ENCODE results near the gene GPC2. TPM values are rescaled to one million over a fixed set of nuclear protein-coding genes. Genes with fewer than 3 reads are reported as not detected.

Gene GPC2
- total RNA-seq, 4 donors from 2014 or later = 0.57 to 1.4 (median 0.83) TPM; not detected in 1

DNA sequence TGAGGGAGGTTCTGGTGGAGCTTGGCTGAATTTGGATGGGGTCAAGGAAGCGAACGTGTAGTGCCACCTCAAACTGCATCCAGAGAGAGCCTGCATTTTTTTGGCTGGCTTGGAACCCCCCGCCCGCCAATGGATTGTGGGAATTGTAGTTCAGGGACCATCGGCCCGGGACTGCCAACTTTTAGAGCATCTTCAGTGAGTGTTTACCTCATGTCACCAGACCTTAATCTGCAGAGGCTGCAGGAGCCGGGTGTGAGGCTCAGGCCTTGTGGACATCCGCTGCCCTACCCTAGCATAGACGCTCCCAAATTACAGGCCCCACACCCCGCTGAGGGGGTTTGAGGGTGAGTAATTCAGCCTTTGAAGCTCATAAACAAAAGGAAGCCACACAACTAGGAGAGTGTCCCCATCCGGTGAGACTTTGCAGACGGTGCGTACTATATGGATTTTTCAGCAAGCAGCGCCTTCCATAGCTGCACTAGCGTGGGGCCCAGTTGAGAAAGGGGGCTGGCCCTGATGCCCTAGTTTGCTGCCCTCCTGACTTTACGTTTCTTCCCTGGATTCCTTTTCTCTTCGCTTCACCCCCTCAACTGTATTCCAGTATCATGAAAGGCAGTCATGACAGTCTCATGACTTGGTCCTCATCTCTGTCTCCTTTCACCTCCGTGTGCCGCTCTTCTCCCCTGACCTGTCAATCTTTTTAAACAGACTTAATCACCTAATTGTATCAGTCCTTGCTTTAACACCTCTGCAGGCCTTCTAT, 57.0 kb downstream of the GPC2 start:
- TF ChIP-seq, protein P1, sequence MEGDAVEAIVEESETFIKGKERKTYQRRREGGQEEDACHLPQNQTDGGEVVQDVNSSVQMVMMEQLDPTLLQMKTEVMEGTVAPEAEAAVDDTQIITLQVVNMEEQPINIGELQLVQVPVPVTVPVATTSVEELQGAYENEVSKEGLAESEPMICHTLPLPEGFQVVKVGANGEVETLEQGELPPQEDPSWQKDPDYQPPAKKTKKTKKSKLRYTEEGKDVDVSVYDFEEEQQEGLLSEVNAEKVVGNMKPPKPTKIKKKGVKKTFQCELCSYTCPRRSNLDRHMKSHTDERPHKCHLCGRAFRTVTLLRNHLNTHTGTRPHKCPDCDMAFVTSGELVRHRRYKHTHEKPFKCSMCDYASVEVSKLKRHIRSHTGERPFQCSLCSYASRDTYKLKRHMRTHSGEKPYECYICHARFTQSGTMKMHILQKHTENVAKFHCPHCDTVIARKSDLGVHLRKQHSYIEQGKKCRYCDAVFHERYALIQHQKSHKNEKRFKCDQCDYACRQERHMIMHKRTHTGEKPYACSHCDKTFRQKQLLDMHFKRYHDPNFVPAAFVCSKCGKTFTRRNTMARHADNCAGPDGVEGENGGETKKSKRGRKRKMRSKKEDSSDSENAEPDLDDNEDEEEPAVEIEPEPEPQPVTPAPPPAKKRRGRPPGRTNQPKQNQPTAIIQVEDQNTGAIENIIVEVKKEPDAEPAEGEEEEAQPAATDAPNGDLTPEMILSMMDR (IDR thresholded peaks at IDR 0.05) = no peak
- no peak for TF ChIP-seq POLR2A (IDR thresholded peaks at IDR 0.05)
- H3K9me3 ChIP-seq = no peaks in the 10 kb centered on the region
- peak overlapping the region; percentile 56 to 90 (median 80) for H3K4me3 ChIP-seq
- peaks cover 0 to 16% (median 0%) of the 10 kb centered on the region in 3 donors for H3K36me3 ChIP-seq
- H3K27me3 ChIP-seq = no peaks in the 10 kb centered on the region
- peak overlapping the region; percentile 81 to 95 (median 88) for H3K27ac ChIP-seq
- 25 to 44% methylated on average over 10 to 16 of the region's 19 CpGs for WGBS, 2 donors
- DNase-seq = no peak
- intact Hi-C loops (cut with DNase I) = no loop called here
- peaks cover 18 to 60% (median 19%) of the 10 kb centered on the region in 3 donors for H3K4me1 ChIP-seq

Other genes with a start within 250 kb of the GPC2 start
- gene GJC3, start 247.8 kb downstream of the GPC2 start, total RNA-seq = under 1 TPM in 1 of 4 donors, not detected in 3; 0.26 TPM
- gene AZGP1, start 201.3 kb downstream of the GPC2 start, total RNA-seq = 10 to 100 TPM in 1 of 4 donors, 1 to 10 TPM in 1, under 1 TPM in 2; 0.19 to 99.9 (median 1.3) TPM
- gene ZKSCAN1, start 161.8 kb downstream of the GPC2 start, total RNA-seq = 10 to 100 TPM; 18.3 to 38.3 (median 21.9) TPM
- 10 to 100 TPM in 1 of 4 donors, 1 to 10 TPM in 3; 3.7 to 12.0 (median 8.0) TPM for gene ZSCAN21, start 127.6 kb downstream of the GPC2 start, total RNA-seq
- 10 to 100 TPM; 10.5 to 22.3 (median 12.2) TPM for gene ZNF3, start 95.7 kb downstream of the GPC2 start, total RNA-seq
- gene COPS6, start 88.4 kb downstream of the GPC2 start, total RNA-seq = 10 to 100 TPM; 50.6 to 68.0 (median 62.2) TPM
- gene MCM7, start 76.0 kb downstream of the GPC2 start, total RNA-seq = 10 to 100 TPM; 31.8 to 67.3 (median 63.1) TPM
- 10 to 100 TPM in 2 of 4 donors, 1 to 10 TPM in 2; 8.1 to 26.1 (median 9.9) TPM for gene AP4M1, start 75.7 kb downstream of the GPC2 start, total RNA-seq
- 10 to 100 TPM; 24.4 to 40.6 (median 30.5) TPM for gene TAF6, start 58.0 kb downstream of the GPC2 start, total RNA-seq
- gene CNPY4, start 57.7 kb downstream of the GPC2 start, total RNA-seq = 1 to 10 TPM in 3 of 4 donors, under 1 TPM in 1; 0.87 to 5.3 (median 3.1) TPM
- gene MBLAC1, start 50.4 kb downstream of the GPC2 start, total RNA-seq = 1 to 10 TPM; 2.1 to 6.7 (median 2.9) TPM
- 100 to 1,000 TPM in 1 of 4 donors, 10 to 100 TPM in 3; 71.8 to 138 (median 86.7) TPM for gene LAMTOR4, start 28.5 kb downstream of the GPC2 start, total RNA-seq
- gene TRAPPC14, start 18.7 kb downstream of the GPC2 start, total RNA-seq = 10 to 100 TPM in 3 of 4 donors, 1 to 10 TPM in 1; 9.3 to 20.2 (median 13.1) TPM
- 1 to 10 TPM; 2.5 to 7.5 (median 5.3) TPM for gene GAL3ST4, start 8.8 kb downstream of the GPC2 start, total RNA-seq
- gene STAG3, start 537 bp upstream of the GPC2 start, total RNA-seq = under 1 TPM in 2 of 4 donors, not detected in 2; 0.40 to 0.95 TPM
- gene PVRIG, start 42.6 kb upstream of the GPC2 start, total RNA-seq = under 1 TPM; 0.26 to 0.99 (median 0.67) TPM
- gene SPDYE3, start 130.3 kb upstream of the GPC2 start, total RNA-seq = not detected
- gene PILRB, start 180.7 kb upstream of the GPC2 start, total RNA-seq = 10 to 100 TPM; 11.1 to 38.1 (median 25.7) TPM
- gene PILRA, start 196.1 kb upstream of the GPC2 start, total RNA-seq = 1 to 10 TPM in 2 of 4 donors, under 1 TPM in 2; 0.61 to 5.0 (median 1.1) TPM